Measurements from ENCODE around the gene PCK1. TPM values are rescaled to one million over a fixed set of nuclear protein-coding genes. Genes with fewer than 3 reads are reported as not detected.

The PCK1 gene
- total RNA-seq, 2 donors from 2014 or later: not detected

- 90 to 98% methylated on average over 10 to 12 of the region's 12 CpGs for WGBS, 2 experiments (ENCODE audit: insufficient coverage in 1 of 2, insufficient read length in 1 of 2)
- peak; percentile 13 for DNase-seq
- Mint-ChIP-seq H3K27me3 (ENCODE audit: insufficient read depth) (peaks cover 7% of the 10 kb centered on the region), H3K9me3 (no peaks in the 10 kb centered on the region), H3K4me1 (no peaks in the 10 kb centered on the region), H3K36me3 (ENCODE audit: low read depth) (no peaks in the 10 kb centered on the region), H3K27ac (no peak overlapping the region), H3K4me3 (no peak overlapping the region)
- Histone ChIP-seq H3K36me3 (ENCODE audit: control insufficient read depth, insufficient read depth, low read length) (no peaks in the 10 kb centered on the region), H3K27ac (ENCODE audit: low read depth, low read length) (no peak overlapping the region), H3K9me3 (ENCODE audit: control insufficient read depth, low read length) (no peaks in the 10 kb centered on the region), H3K4me1 (ENCODE audit: control insufficient read depth, insufficient read depth, low read length) (no peaks in the 10 kb centered on the region), H3K9ac (ENCODE audit: extremely low read depth, low read length, poor library complexity, severe bottlenecking) (no peak overlapping the region), H3K4me3 (ENCODE audit: low read length) (no peak overlapping the region), H3K27me3 (ENCODE audit: control insufficient read depth, insufficient read depth, low read length, poor library complexity, severe bottlenecking) (no peaks in the 10 kb centered on the region)
- TF ChIP-seq CTCF (conservative IDR thresholded peaks at IDR 0.05): no peak
Observed at GRCh38 chr20:57613481-57613921, 52.6 kb downstream of the PCK1 start.

- no peak for TF ChIP-seq CTCF (conservative IDR thresholded peaks at IDR 0.05)
- no peaks in the 10 kb centered on the region for H3K36me3 Mint-ChIP-seq (ENCODE audit: low read depth)
- Histone ChIP-seq H3K4me1 (ENCODE audit: control insufficient read depth, insufficient read depth, low read length) (no peaks in the 10 kb centered on the region), H3K27ac (ENCODE audit: low read depth, low read length) (no peak overlapping the region), H3K9ac (ENCODE audit: extremely low read depth, low read length, poor library complexity, severe bottlenecking) (no peak overlapping the region), H3K4me3 (ENCODE audit: low read length) (no peak overlapping the region), H3K27me3 (ENCODE audit: control insufficient read depth, insufficient read depth, low read length, poor library complexity, severe bottlenecking) (no peaks in the 10 kb centered on the region), H3K36me3 (ENCODE audit: control insufficient read depth, insufficient read depth, low read length) (no peaks in the 10 kb centered on the region), H3K9me3 (ENCODE audit: control insufficient read depth, low read length) (no peaks in the 10 kb centered on the region)
- 93% methylated on average over 11 to 16 of the region's 16 CpGs for WGBS, 2 experiments (ENCODE audit: insufficient coverage in 1 of 2, insufficient read length in 1 of 2)
- DNase-seq: peak; percentile 26
- H3K27ac Mint-ChIP-seq: no peak overlapping the region
- H3K27me3 Mint-ChIP-seq (ENCODE audit: insufficient read depth): peaks cover 8% of the 10 kb centered on the region
- no peaks in the 10 kb centered on the region for H3K9me3 Mint-ChIP-seq
- H3K4me1 Mint-ChIP-seq: no peaks in the 10 kb centered on the region
- no peak overlapping the region for H3K4me3 Mint-ChIP-seq
Observed at GRCh38 chr20:57614490-57615444, 53.9 kb downstream of the PCK1 start.

- H3K27me3 Mint-ChIP-seq (ENCODE audit: insufficient read depth): peaks cover 7% of the 10 kb centered on the region
- Histone ChIP-seq H3K36me3 (ENCODE audit: control insufficient read depth, insufficient read depth, low read length) (no peaks in the 10 kb centered on the region), H3K27me3 (ENCODE audit: control insufficient read depth, insufficient read depth, low read length, poor library complexity, severe bottlenecking) (no peaks in the 10 kb centered on the region), H3K4me3 (ENCODE audit: low read length) (no peak overlapping the region), H3K27ac (ENCODE audit: low read depth, low read length) (no peak overlapping the region), H3K4me1 (ENCODE audit: control insufficient read depth, insufficient read depth, low read length) (no peaks in the 10 kb centered on the region), H3K9me3 (ENCODE audit: control insufficient read depth, low read length) (no peaks in the 10 kb centered on the region), H3K9ac (ENCODE audit: extremely low read depth, low read length, poor library complexity, severe bottlenecking) (no peak overlapping the region)
- TF ChIP-seq CTCF (conservative IDR thresholded peaks at IDR 0.05): no peak
- no peaks in the 10 kb centered on the region for H3K4me1 Mint-ChIP-seq
- H3K9me3 Mint-ChIP-seq: no peaks in the 10 kb centered on the region
- 69 to 84% methylated on average over 6 to 8 of the region's 8 CpGs for WGBS, 2 experiments (ENCODE audit: insufficient coverage in 1 of 2, insufficient read length in 1 of 2)
- H3K4me3 Mint-ChIP-seq: no peak overlapping the region
- H3K36me3 Mint-ChIP-seq (ENCODE audit: low read depth): no peaks in the 10 kb centered on the region
- no peak overlapping the region for H3K27ac Mint-ChIP-seq
- DNase-seq: peak; percentile 23
Observed at GRCh38 chr20:57615445-57615811, 54.5 kb downstream of the PCK1 start.

Data from endodermal cell (in vitro differentiated cells).